ENCODE results near the gene ZSCAN10. TPM values are rescaled to one million over a fixed set of nuclear protein-coding genes. Genes with fewer than 3 reads are reported as not detected.

ZSCAN10 gene
- total and polyA plus RNA-seq, 9 of the 15 experiments (the other 6 are each of a cell fraction or from before 2014, with no cell fraction given) = 0.22 TPM; not detected in 8

- peak; percentile 63; the same call in 1 of the 2 replicates for TF ChIP-seq TFAP4 (CRISPR knock-in tag; IDR thresholded peaks at IDR 0.05; ENCODE audit: borderline replicate concordance)
- TF ChIP-seq EZH2 (IDR thresholded peaks at IDR 0.05; ENCODE audit: borderline replicate concordance, low read depth, low read length) = no peak
- TF ChIP-seq NCOA1 (IDR thresholded peaks at IDR 0.05; ENCODE audit: low read depth) = peak; percentile 96
- TF ChIP-seq ZNF551 (CRISPR knock-in tag; IDR thresholded peaks at IDR 0.05) = no peak
- TF ChIP-seq, protein P1, sequence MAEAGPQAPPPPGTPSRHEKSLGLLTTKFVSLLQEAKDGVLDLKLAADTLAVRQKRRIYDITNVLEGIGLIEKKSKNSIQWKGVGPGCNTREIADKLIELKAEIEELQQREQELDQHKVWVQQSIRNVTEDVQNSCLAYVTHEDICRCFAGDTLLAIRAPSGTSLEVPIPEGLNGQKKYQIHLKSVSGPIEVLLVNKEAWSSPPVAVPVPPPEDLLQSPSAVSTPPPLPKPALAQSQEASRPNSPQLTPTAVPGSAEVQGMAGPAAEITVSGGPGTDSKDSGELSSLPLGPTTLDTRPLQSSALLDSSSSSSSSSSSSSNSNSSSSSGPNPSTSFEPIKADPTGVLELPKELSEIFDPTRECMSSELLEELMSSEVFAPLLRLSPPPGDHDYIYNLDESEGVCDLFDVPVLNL (CRISPR knock-in tag; IDR thresholded peaks at IDR 0.05; ENCODE audit: low read depth) = no peak
- peak in 1 of 2 experiments; percentile 55; a peak in 1 of 4 replicates for TF ChIP-seq KDM4B (IDR thresholded peaks at IDR 0.05; ENCODE audit: borderline replicate concordance in 2 of 2, low read depth in 1 of 2)
- TF ChIP-seq RBFOX2 (IDR thresholded peaks at IDR 0.05; ENCODE audit: low read depth, low read length) = peak; percentile 65
- TF ChIP-seq MGA (IDR thresholded peaks at IDR 0.05) = no peak
- no peak for TF ChIP-seq SNAPC5 (CRISPR knock-in tag; IDR thresholded peaks at IDR 0.05)
- TF ChIP-seq ZNF232 (CRISPR knock-in tag; IDR thresholded peaks at IDR 0.05) = no peak
- TF ChIP-seq ZNF184 (CRISPR knock-in tag; IDR thresholded peaks at IDR 0.05) = no peak
- no peak for TF ChIP-seq BCL6 (CRISPR knock-in tag; IDR thresholded peaks at IDR 0.05)
- TF ChIP-seq ILK (tag; IDR thresholded peaks at IDR 0.05; ENCODE audit: borderline replicate concordance, low read depth) = no peak
Measured at GRCh38 chr16:3112058-3112880, 13.2 kb upstream of the ZSCAN10 start, which contains the start of gene ZNF205 (continued).
